Fibroblast of lung (primary cell): ENCODE measurements around the gene NPHP1. TPM values are rescaled to one million over a fixed set of nuclear protein-coding genes. Genes with fewer than 3 reads are reported as not detected.
A peak's percentile ranks its signal among the peaks of the same experiment; 100 is the strongest.

Source experiments
- DNase-seq, 2 donors: peaks; one replicate each; pipeline versions ENCODE4 v3.0.0 to v3.0.0-alpha.2; 2010; ENCODE audit warnings: low read depth in 2 of 2
- H2AFZ ChIP-seq: 2 replicates; pipeline ENCODE4 v1.5.1; 2012; ENCODE audit warnings: low read length, control low read depth, inconsistent platforms
- H3K27ac ChIP-seq: 2 replicates; pipeline ENCODE4 v1.5.1; 2011; ENCODE audit warnings: low read length, control low read depth; ENCODE audit not compliant: insufficient read depth
- H3K27me3 ChIP-seq: 2 replicates; pipeline ENCODE4 v1.5.1; 2011; ENCODE audit warnings: mild to moderate bottlenecking, low read length; ENCODE audit not compliant: control insufficient read depth, insufficient read depth
- H3K36me3 ChIP-seq: 2 replicates; pipeline ENCODE4 v1.5.1; 2011; ENCODE audit warnings: low read length; ENCODE audit not compliant: control insufficient read depth, insufficient read depth
- H3K4me1 ChIP-seq: 2 replicates; pipeline ENCODE4 v1.5.1; 2011; ENCODE audit warnings: low read length; ENCODE audit not compliant: control insufficient read depth, insufficient read depth; ENCODE audit errors: extremely low read depth
- H3K4me2 ChIP-seq: 2 replicates; pipeline ENCODE4 v1.5.1; 2011; ENCODE audit warnings: low read length, control low read depth; ENCODE audit not compliant: insufficient read depth; ENCODE audit errors: extremely low read depth
- H3K4me3 ChIP-seq, 4 experiments: fragments of 200-600 bp in 1 of 4; sonication (generic) in 1 of 4; replicated peaks in 1 of 4; 2 replicates each; pipeline ENCODE4 v1.5.1; 2011 to 2016; ENCODE audit warnings: low read length in 4 of 4, low read depth in 3 of 4, mild to moderate bottlenecking in 3 of 4, control low read depth in 2 of 4, inconsistent platforms in 1 of 4, mixed read lengths in 1 of 4; ENCODE audit not compliant: insufficient read depth in 1 of 4; ENCODE audit errors: control extremely low read depth in 1 of 4
- H3K79me2 ChIP-seq: 2 replicates; pipeline ENCODE4 v1.5.1; 2012; ENCODE audit warnings: mild to moderate bottlenecking, low read length, inconsistent platforms; ENCODE audit not compliant: control insufficient read depth, insufficient read depth
- H3K9ac ChIP-seq: 2 replicates; pipeline ENCODE4 v1.5.1; 2011; ENCODE audit warnings: mild to moderate bottlenecking, low read length, control low read depth; ENCODE audit not compliant: insufficient read depth
- H3K9me3 ChIP-seq: 2 replicates; pipeline ENCODE4 v1.5.1; 2012; ENCODE audit warnings: low read depth, low read length; ENCODE audit not compliant: control insufficient read depth, insufficient read depth
- H4K20me1 ChIP-seq: 2 replicates; pipeline ENCODE4 v1.5.1; 2011; ENCODE audit warnings: low read length; ENCODE audit not compliant: control insufficient read depth, insufficient read depth; ENCODE audit errors: extremely low read depth
- CTCF ChIP-seq, 2 donors: IDR thresholded peaks in 1 of 2; conservative IDR thresholded peaks in 1 of 2; 1 replicate in 1 of 2; 2 replicates in 1 of 2; pipeline ENCODE4 v1.5.1; 2011 to 2012; ENCODE audit warnings: low read length in 2 of 2, control low read depth in 1 of 2, inconsistent platforms in 1 of 2, low read depth in 1 of 2, mild to moderate bottlenecking in 1 of 2
- EZH2 ChIP-seq: IDR thresholded peaks from 2 replicates; pipeline ENCODE4 v1.5.1; 2012; ENCODE audit warnings: low read length, control low read depth, mild to moderate bottlenecking; ENCODE audit errors: missing control alignments
- polyA plus RNA-seq, 2 donors: library from polyadenylated mRNA; depleted of rRNA in 1 of 2; stranded (reverse) in 1 of 2; unstranded in 1 of 2; fragments of >200 nt; gene quantifications; 2 replicates each; pipeline ENCODE4 v1.2.1, GENCODE V29; 2011 to 2012; ENCODE audit warnings: missing spikeins in 1 of 2
- total RNA-seq: library from RNA; depleted of rRNA; stranded (reverse); fragments of >200 nt; gene quantifications from 2 replicates; pipeline ENCODE4 v1.2.1, GENCODE V29; 2014

NPHP1 gene
- total and polyA plus RNA-seq, 2 donors (not counting 1 experiment from before 2014, with no cell fraction given) = 5.0 to 5.1 TPM

GRCh38 chr2:110152943-110153342 is 51.9 kb downstream of the NPHP1 start:
- H3K27me3 ChIP-seq = no peaks in the 10 kb centered on the region
- no peak overlapping the region for H3K4me2 ChIP-seq
- no peak overlapping the region for H3K9ac ChIP-seq
- H3K36me3 ChIP-seq = no peaks in the 10 kb centered on the region
- DNase-seq = no peak
- no peaks in the 10 kb centered on the region for H3K9me3 ChIP-seq
- TF ChIP-seq EZH2 (no peak), CTCF (conservative IDR thresholded peaks at IDR 0.05 in 1 of 2, IDR thresholded peaks at IDR 0.05 in 1 of 2; ENCODE audit: low read depth in 1 of 2, low read length in 2 of 2) (no peak)
- H2AFZ ChIP-seq = no peak overlapping the region
- H3K79me2 ChIP-seq = no peaks in the 10 kb centered on the region
- H3K4me3 ChIP-seq = no peak overlapping the region
- H3K4me1 ChIP-seq = peaks cover 12% of the 10 kb centered on the region
- H3K27ac ChIP-seq = no peak overlapping the region
- H4K20me1 ChIP-seq = no peaks in the 10 kb centered on the region

GRCh38 chr2:110149330-110150220 is 55.2 kb downstream of the NPHP1 start:
- no peaks in the 10 kb centered on the region for H3K79me2 ChIP-seq

More at GRCh38 chr2:110149330-110150220, 55.2 kb downstream of the NPHP1 start:
- TF ChIP-seq CTCF (conservative IDR thresholded peaks at IDR 0.05 in 1 of 2, IDR thresholded peaks at IDR 0.05 in 1 of 2; ENCODE audit: low read depth in 1 of 2, low read length in 2 of 2) (no peak), EZH2 (no peak)
- Histone ChIP-seq H3K36me3 (no peaks in the 10 kb centered on the region), H3K27ac (peak overlapping the region; percentile 78), H3K27me3 (no peaks in the 10 kb centered on the region), H4K20me1 (no peaks in the 10 kb centered on the region), H3K4me2 (peak overlapping the region; percentile 73), H3K9me3 (no peaks in the 10 kb centered on the region), H3K4me3 (no peak overlapping the region), H3K4me1 (peaks cover 12% of the 10 kb centered on the region), H2AFZ (peak overlapping the region; percentile 39), H3K9ac (no peak overlapping the region)
- peak; percentile 83 to 97 for DNase-seq
